Naive thymus-derived CD4-positive, alpha-beta T cell (primary cell): ENCODE measurements around the gene WASF2. TPM values are rescaled to one million over a fixed set of nuclear protein-coding genes. Genes with fewer than 3 reads are reported as not detected.
A peak's percentile ranks its signal among the peaks of the same experiment; 100 is the strongest.

ENCODE experiments used
- ATAC-seq: fragments of 150-1000 bp; cut with Tn5 transposase; 2 replicates; pipeline ENCODE4 v1.10.0; 2021; ENCODE audit warnings: mild to moderate bottlenecking, moderate library complexity
- CTCF ChIA-PET: fragments of 350-600 bp; sonication (Branson Sonifier 250); formaldehyde crosslinking; loops from one replicate; lab custom pipeline; 2021; ENCODE audit warnings: antibody characterized with exemption; lab: Charles Lee
- POLR2A ChIA-PET: fragments of 350-600 bp; sonication (Branson Sonifier 250); formaldehyde crosslinking; loops from one replicate; lab custom pipeline; 2021; ENCODE audit warnings: antibody characterized with exemption, inconsistent platforms; lab: Charles Lee
- DNase-seq, 9 donors: peaks; one replicate each; pipeline versions ENCODE4 v3.0.0 to v3.0.0-alpha.2; 2020 to 2022; ENCODE audit warnings: mixed read lengths in 1 of 9
- H3K27ac ChIP-seq: one replicate; pipeline ENCODE4 v1.7.0; 2013; ENCODE audit warnings: mild to moderate bottlenecking, low read depth, low read length, moderate library complexity
- H3K27me3 ChIP-seq, 2 donors: one replicate each; pipeline ENCODE4 v1.7.0; 2013; ENCODE audit warnings: low read length in 2 of 2, mild to moderate bottlenecking in 2 of 2, moderate library complexity in 2 of 2; ENCODE audit not compliant: control insufficient read depth in 2 of 2, insufficient read depth in 2 of 2
- H3K36me3 ChIP-seq, 3 experiments: 1 replicate in 2 of 3; 2 replicates in 1 of 3; pipeline ENCODE4 v1.7.0; 2013; ENCODE audit warnings: low read length in 3 of 3, mild to moderate bottlenecking in 3 of 3, moderate library complexity in 1 of 3; ENCODE audit not compliant: insufficient read depth in 3 of 3, control insufficient read depth in 2 of 3
- H3K4me1 ChIP-seq, 2 donors: one replicate each; pipeline ENCODE4 v1.7.0; 2013; ENCODE audit warnings: low read length in 2 of 2, mild to moderate bottlenecking in 2 of 2, moderate library complexity in 1 of 2; ENCODE audit not compliant: control insufficient read depth in 2 of 2, insufficient read depth in 2 of 2
- H3K4me3 ChIP-seq: 2 replicates; pipeline ENCODE4 v1.7.0; 2013; ENCODE audit warnings: mild to moderate bottlenecking, low read length
- H3K9me3 ChIP-seq, 3 experiments: 1 replicate in 2 of 3; 2 replicates in 1 of 3; pipeline ENCODE4 v1.7.0; 2013; ENCODE audit warnings: low read length in 3 of 3; ENCODE audit not compliant: control insufficient read depth in 2 of 3
- H3K27ac Mint-ChIP-seq, 9 donors: one replicate each; pipeline ENCODE4 v1.8.0; 2020 to 2022; ENCODE audit warnings: mixed read lengths in 9 of 9, mild to moderate bottlenecking in 8 of 9, moderate library complexity in 5 of 9, inconsistent platforms in 2 of 9
- H3K27me3 Mint-ChIP-seq, 5 donors: one replicate each; pipeline ENCODE4 v1.8.0; 2021 to 2022; ENCODE audit warnings: mixed read lengths in 5 of 5, mild to moderate bottlenecking in 1 of 5
- H3K36me3 Mint-ChIP-seq, 5 donors: one replicate each; pipeline ENCODE4 v1.8.0; 2020 to 2022; ENCODE audit warnings: mixed read lengths in 5 of 5, mild to moderate bottlenecking in 3 of 5, inconsistent platforms in 1 of 5
- H3K4me1 Mint-ChIP-seq, 7 donors: one replicate each; pipeline ENCODE4 v1.8.0; 2020 to 2022; ENCODE audit warnings: mixed read lengths in 7 of 7, mild to moderate bottlenecking in 3 of 7, inconsistent platforms in 1 of 7
- H3K4me3 Mint-ChIP-seq, 10 donors: one replicate each; pipeline ENCODE4 v1.8.0; 2020 to 2022; ENCODE audit warnings: mild to moderate bottlenecking in 10 of 10, mixed read lengths in 10 of 10, moderate library complexity in 6 of 10, inconsistent platforms in 2 of 10
- H3K9me3 Mint-ChIP-seq, 11 donors: one replicate each; pipeline ENCODE4 v1.8.0; 2020 to 2022; ENCODE audit warnings: mixed read lengths in 11 of 11, mild to moderate bottlenecking in 4 of 11, inconsistent platforms in 1 of 11, moderate library complexity in 1 of 11
- intact Hi-C, 2 donors: fragments of 100-400 bp; cut with micrococcal nuclease; formaldehyde crosslinking; loops; one replicate each; pipeline ENCODE4 v1.15.1; 2023
- polyA plus RNA-seq, 2 donors: library from polyadenylated mRNA; unstranded; fragments of 300-500 nt; fragmentation: Illumina TruSeq; gene quantifications; one replicate each; pipeline ENCODE4 v1.2.3, GENCODE V29; 2021
- total RNA-seq, 6 experiments: library from RNA in 5 of 6; stranded (reverse) in 5 of 6; gene quantifications; 1 replicate in 5 of 6; 2 replicates in 1 of 6; pipeline ENCODE4 v1.2.3 and lab custom pipeline; 2021 to 2026

Gene WASF2
- total and polyA plus RNA-seq, 7 experiments from 2014 or later = 78.4 to 177 (median 140) TPM

GRCh38 chr1:27360159-27361043 lies 129.6 kb downstream of the WASF2 start:
- Histone ChIP-seq H3K4me1 (peaks cover 43 to 45% of the 10 kb centered on the region in 2 donors), H3K27me3 (no peaks in the 10 kb centered on the region), H3K36me3 (peaks cover 0 to 1% (median 0%) of the 10 kb centered on the region in 3 experiments), H3K4me3 (peak overlapping the region; percentile 50), H3K27ac (peak overlapping the region; percentile 50), H3K9me3 (no peaks in the 10 kb centered on the region)
- CTCF ChIA-PET = interaction anchor here (1.3 to 5.0 kb wide), 3 partner anchors 27 to 30 kb away, joined by 7 to 44 read pairs (median 8); no protein-coding TSS in a partner anchor
- Mint-ChIP-seq H3K27me3 (no peaks in the 10 kb centered on the region), H3K4me3 (peak overlapping the region; percentile 59 to 91 (median 72)), H3K4me1 (peaks cover 27 to 64% (median 49%) of the 10 kb centered on the region in 7 donors), H3K27ac (peak overlapping the region in 8 of 9 donors; percentile 2 to 90 (median 20)), H3K9me3 (peaks cover 0 to 3% (median 0%) of the 10 kb centered on the region in 11 donors), H3K36me3 (peaks cover 0 to 8% (median 0%) of the 10 kb centered on the region in 5 donors)
- ATAC-seq (peak; percentile 28), DNase-seq (peak in 7 of 9 donors; percentile 26 to 57 (median 39))
- POLR2A ChIA-PET = interaction anchor here (0.7 to 9.2 kb wide), 3 partner anchors 16 to 28 kb away, joined by 3 to 111 read pairs (median 15); partner anchors contain the start of gene SYTL1
- intact Hi-C loops = no loop called here

- H3K4me1 ChIP-seq = peaks cover 38 to 43% of the 10 kb centered on the region in 2 donors
- H3K27ac ChIP-seq = peak overlapping the region; percentile 50
- peaks cover 0 to 3% (median 0%) of the 10 kb centered on the region in 3 experiments for H3K36me3 ChIP-seq
- H3K27me3 ChIP-seq = no peaks in the 10 kb centered on the region
- Mint-ChIP-seq H3K9me3 (peaks cover 0 to 3% (median 0%) of the 10 kb centered on the region in 11 donors), H3K27me3 (no peaks in the 10 kb centered on the region), H3K36me3 (peaks cover 0 to 8% (median 0%) of the 10 kb centered on the region in 5 donors), H3K4me1 (peaks cover 31 to 61% (median 46%) of the 10 kb centered on the region in 7 donors), H3K4me3 (peak overlapping the region; percentile 59 to 91 (median 72)), H3K27ac (peak overlapping the region in 6 of 9 donors; percentile 10 to 90 (median 20))
- ATAC-seq (no peak), DNase-seq (no peak)
- POLR2A ChIA-PET = interaction anchor here (3.6 to 9.2 kb wide), 2 partner anchors 16 to 28 kb away, joined by 15 to 111 read pairs; partner anchors contain the start of gene SYTL1
- no peaks in the 10 kb centered on the region for H3K9me3 ChIP-seq
- CTCF ChIA-PET = interaction anchor here (1.0 to 5.0 kb wide), 4 partner anchors 26 to 61 kb away, joined by 4 to 44 read pairs (median 14); partner anchors contain the start of gene GPR3
- peak overlapping the region; percentile 50 for H3K4me3 ChIP-seq
- intact Hi-C loops = no loop called here
These were observed 130.2 kb downstream of the WASF2 start for GRCh38 chr1:27359822-27360158.

- Histone ChIP-seq H3K27me3 (no peaks in the 10 kb centered on the region), H3K36me3 (peaks cover 0 to 3% (median 0%) of the 10 kb centered on the region in 3 experiments), H3K4me1 (peaks cover 37 to 41% of the 10 kb centered on the region in 2 donors), H3K9me3 (no peaks in the 10 kb centered on the region), H3K4me3 (no peak overlapping the region), H3K27ac (no peak overlapping the region)
- Mint-ChIP-seq H3K9me3 (peaks cover 0 to 3% (median 0%) of the 10 kb centered on the region in 11 donors), H3K36me3 (peaks cover 0 to 8% (median 0%) of the 10 kb centered on the region in 5 donors), H3K4me1 (peaks cover 23 to 56% (median 41%) of the 10 kb centered on the region in 7 donors), H3K27me3 (no peaks in the 10 kb centered on the region), H3K4me3 (peak overlapping the region; percentile 0 to 79 (median 51)), H3K27ac (peak overlapping the region in 5 of 9 donors; percentile 3 to 90 (median 63))
- ChIA-PET CTCF (interaction anchor here (0.6 to 5.0 kb wide), 11 partner anchors 7 to 63 kb away, joined by 3 to 44 read pairs (median 7); partner anchors contain the start of genes GPR3 and MAP3K6), POLR2A (interaction anchor here (0.7 to 9.2 kb wide), 5 partner anchors 10 to 198 kb away, joined by 3 to 111 read pairs (median 7); partner anchors contain the start of gene SYTL1)
- DNase-seq (no peak), ATAC-seq (no peak)
- intact Hi-C loops = no loop called here
These were observed 131.0 kb downstream of the WASF2 start for GRCh38 chr1:27358928-27359313.

- H3K4me3 ChIP-seq = peak overlapping the region; percentile 76
- no peak for ATAC-seq
- H3K27ac Mint-ChIP-seq = peak overlapping the region in 5 of 9 donors; percentile 3 to 89 (median 46)
- H3K4me1 Mint-ChIP-seq = peaks cover 23 to 60% (median 45%) of the 10 kb centered on the region in 7 donors
- no peak for DNase-seq
- peaks cover 0 to 8% (median 0%) of the 10 kb centered on the region in 5 donors for H3K36me3 Mint-ChIP-seq
- intact Hi-C loops = no loop called here
- peak overlapping the region; percentile 0 to 88 (median 78) for H3K4me3 Mint-ChIP-seq
- no peaks in the 10 kb centered on the region for H3K9me3 ChIP-seq
- ChIA-PET POLR2A (interaction anchor here (0.7 to 9.2 kb wide), 8 partner anchors 8 to 199 kb away, joined by 3 to 111 read pairs (median 6); partner anchors contain the start of genes MAP3K6 and SYTL1), CTCF (interaction anchor here (0.6 to 5.0 kb wide), 23 partner anchors 8 to 247 kb away, joined by 3 to 44 read pairs (median 7); partner anchors contain the start of genes GPR3, MAP3K6 and SYTL1)
- peaks cover 0 to 3% (median 0%) of the 10 kb centered on the region in 3 experiments for H3K36me3 ChIP-seq
- H3K27ac ChIP-seq = no peak overlapping the region
- H3K27me3 Mint-ChIP-seq = no peaks in the 10 kb centered on the region
- peaks cover 0 to 3% (median 0%) of the 10 kb centered on the region in 11 donors for H3K9me3 Mint-ChIP-seq
- H3K27me3 ChIP-seq = no peaks in the 10 kb centered on the region
- peaks cover 37 to 41% of the 10 kb centered on the region in 2 donors for H3K4me1 ChIP-seq
These were observed 131.7 kb downstream of the WASF2 start for GRCh38 chr1:27358038-27358927.

GRCh38 chr1:27357281-27358037 lies 132.5 kb downstream of the WASF2 start:
- peak overlapping the region; percentile 76 for H3K4me3 ChIP-seq
- H3K36me3 ChIP-seq = peaks cover 0 to 3% (median 0%) of the 10 kb centered on the region in 3 experiments
- H3K27ac ChIP-seq = peak overlapping the region; percentile 70
- DNase-seq (peak; percentile 76 to 89 (median 85)), ATAC-seq (peak; percentile 94)
- H3K27me3 ChIP-seq = no peaks in the 10 kb centered on the region
- peak overlapping the region; percentile 74 to 88 (median 80) for H3K4me3 Mint-ChIP-seq
- peaks cover 37 to 41% of the 10 kb centered on the region in 2 donors for H3K4me1 ChIP-seq
- H3K4me1 Mint-ChIP-seq = peaks cover 23 to 56% (median 45%) of the 10 kb centered on the region in 7 donors
- CTCF ChIA-PET = interaction anchor here (0.7 to 5.0 kb wide), 28 partner anchors 8 to 305 kb away, joined by 3 to 44 read pairs (median 6); partner anchors contain the start of genes GPR3, MAP3K6 and SYTL1
- H3K27ac Mint-ChIP-seq = peak overlapping the region; percentile 62 to 90 (median 88)
- H3K36me3 Mint-ChIP-seq = peaks cover 0 to 8% (median 0%) of the 10 kb centered on the region in 5 donors
- H3K9me3 ChIP-seq = no peaks in the 10 kb centered on the region
- intact Hi-C loops = loop anchor here (1.0 kb wide), 7 partner anchors 8 to 56 kb away; partner anchors contain the start of genes SYTL1 (in 1 of the 2) and TMEM222 (in 1 of the 2)
- no peaks in the 10 kb centered on the region for H3K27me3 Mint-ChIP-seq
- peaks cover 0 to 3% (median 0%) of the 10 kb centered on the region in 11 donors for H3K9me3 Mint-ChIP-seq
- POLR2A ChIA-PET = interaction anchor here (0.9 to 9.2 kb wide), 10 partner anchors 9 to 166 kb away, joined by 3 to 111 read pairs (median 6); partner anchors contain the start of genes MAP3K6 and SYTL1
